GM12865 (cell line): Measurements from ENCODE around the gene SLC22A17.
A peak's percentile ranks its signal among the peaks of the same experiment; 100 is the strongest.

Source experiments
- DNase-seq: peaks from one replicate; pipeline ENCODE4 v3.0.0; 2010; ENCODE audit warnings: low read depth
- H3K4me3 ChIP-seq: 2 replicates; pipeline ENCODE4 v1.5.1; 2011; ENCODE audit warnings: mild to moderate bottlenecking, low read depth, low read length, control low read depth
- CTCF ChIP-seq: IDR thresholded peaks from 2 replicates; pipeline ENCODE4 v1.5.1; 2011; ENCODE audit warnings: low read length, control low read depth, low read depth, inconsistent platforms; ENCODE audit not compliant: insufficient read depth; ENCODE audit errors: missing control alignments

The SLC22A17 gene

GRCh38 chr14:23349156-23349845, 3.4 kb downstream of the SLC22A17 start:
- TF ChIP-seq CTCF, result no peak
- no peak overlapping the region for H3K4me3 ChIP-seq
- no peak for DNase-seq

- DNase-seq, result no peak
- TF ChIP-seq CTCF, result no peak
- H3K4me3 ChIP-seq, result no peak overlapping the region
Observed at GRCh38 chr14:23348297-23348655, 4.4 kb downstream of the SLC22A17 start.

GRCh38 chr14:23347406-23348296, 5.0 kb downstream of the SLC22A17 start:
- H3K4me3 ChIP-seq, result no peak overlapping the region
- DNase-seq, result no peak
- TF ChIP-seq CTCF, result no peak

GRCh38 chr14:23346693-23347405, 5.8 kb downstream of the SLC22A17 start:
- no peak for TF ChIP-seq CTCF

GRCh38 chr14:23345987-23346692, 6.5 kb downstream of the SLC22A17 start:
- peak; percentile 7 for TF ChIP-seq CTCF
- H3K4me3 ChIP-seq, result no peak overlapping the region
- DNase-seq, result no peak

More at GRCh38 chr14:23346693-23347405, 5.8 kb downstream of the SLC22A17 start:
- DNase-seq, result no peak
- no peak overlapping the region for H3K4me3 ChIP-seq

- H3K4me3 ChIP-seq, result no peak overlapping the region
- no peak for TF ChIP-seq CTCF
- no peak for DNase-seq
Observed at GRCh38 chr14:23344481-23344880, 8.2 kb downstream of the SLC22A17 start.
